ENCODE data around the gene CHD5.
A peak's percentile ranks its signal among the peaks of the same experiment; 100 is the strongest.

Gene CHD5

GRCh38 chr1:6108937-6109614 lies 71.0 kb downstream of the CHD5 start:
- peak; percentile 38 for DNase-seq

- no peak for DNase-seq
Observed at GRCh38 chr1:6108476-6108875, 71.6 kb downstream of the CHD5 start.

- DNase-seq = no peak
Observed at GRCh38 chr1:6107409-6108356, 72.4 kb downstream of the CHD5 start.

- no peak for DNase-seq
Observed at GRCh38 chr1:6106977-6107376, 73.1 kb downstream of the CHD5 start.

- no peak for DNase-seq
Observed at GRCh38 chr1:6106321-6106731, 73.8 kb downstream of the CHD5 start.

GRCh38 chr1:6105763-6106162 lies 74.4 kb downstream of the CHD5 start:
- no peak for DNase-seq

GRCh38 chr1:6105218-6105679 lies 74.9 kb downstream of the CHD5 start:
- no peak for DNase-seq

GRCh38 chr1:6104631-6105030 lies 75.5 kb downstream of the CHD5 start:
- no peak for DNase-seq

- DNase-seq = no peak
Observed at GRCh38 chr1:6103854-6104530, 76.1 kb downstream of the CHD5 start.

GRCh38 chr1:6103111-6103853 lies 76.8 kb downstream of the CHD5 start:
- DNase-seq = no peak

- DNase-seq = no peak
Observed at GRCh38 chr1:6102532-6102845, 77.6 kb downstream of the CHD5 start.

GRCh38 chr1:6101826-6102531 lies 78.1 kb downstream of the CHD5 start:
- no peak for DNase-seq

- no peak for DNase-seq
Observed at GRCh38 chr1:6100861-6101783, 79.0 kb downstream of the CHD5 start.

- peak; percentile 38 for DNase-seq
Observed at GRCh38 chr1:6099787-6100765, 80.0 kb downstream of the CHD5 start.

GRCh38 chr1:6099297-6099696 lies 80.8 kb downstream of the CHD5 start:
- DNase-seq = no peak

GRCh38 chr1:6098303-6099215 lies 81.6 kb downstream of the CHD5 start:
- DNase-seq = no peak

GRCh38 chr1:6097824-6098223 lies 82.3 kb downstream of the CHD5 start:
- no peak for DNase-seq

- DNase-seq = no peak
Observed at GRCh38 chr1:6097117-6097595, 83.0 kb downstream of the CHD5 start.
